OCI-LY3 (cell line): ENCODE results near the gene DBNDD1.

Experiments used
- H2AFZ ChIP-seq: fragments of 200-600, 300-600 bp; shearing (Covaris generic); 2 replicates; pipeline ENCODE4 v1.6.0; 2014; ENCODE audit warnings: antibody characterized with exemption, low read depth, low read length
- H3K27ac ChIP-seq: fragments of 200-600, 300-600 bp; sonication (generic); 2 replicates; pipeline ENCODE4 v1.5.1; 2014; ENCODE audit warnings: mild to moderate bottlenecking, low read length, moderate library complexity, mixed read lengths
- H3K27me3 ChIP-seq: fragments of 200-600, 300-600 bp; sonication (generic); 2 replicates; pipeline ENCODE4 v1.6.1; 2014; ENCODE audit warnings: low read depth, low read length, mixed read lengths
- H3K36me3 ChIP-seq: fragments of 200-600, 300-600 bp; sonication (generic); replicated peaks from 2 replicates; pipeline ENCODE3; 2014; ENCODE audit warnings: low read depth, low read length, mixed read lengths
- H3K4me1 ChIP-seq: fragments of 300-600, 200-600 bp; sonication (generic); 2 replicates; pipeline ENCODE4 v1.6.1; 2014; ENCODE audit warnings: low read length, mixed read lengths
- H3K4me2 ChIP-seq: fragments of 200-600, 300-600 bp; sonication (generic); 2 replicates; pipeline ENCODE4 v1.6.1; 2014; ENCODE audit warnings: low read length, mixed read lengths
- H3K4me3 ChIP-seq: fragments of 300-600, 200-600 bp; sonication (generic); 2 replicates; pipeline ENCODE4 v1.5.1; 2014; ENCODE audit warnings: antibody characterized with exemption, mild to moderate bottlenecking, low read length, moderate library complexity
- H3K79me2 ChIP-seq: fragments of 300-600, 200-600 bp; shearing (Covaris generic); 2 replicates; pipeline ENCODE4 v1.6.1; 2014; ENCODE audit warnings: mild to moderate bottlenecking, low read length, mixed read lengths
- H3K9ac ChIP-seq: fragments of 300-600, 200-600 bp; shearing (Covaris generic); 2 replicates; pipeline ENCODE4 v1.6.0; 2014; ENCODE audit warnings: mild to moderate bottlenecking, low read length, moderate library complexity
- H3K9me3 ChIP-seq: fragments of 200-600, 300-600 bp; shearing (Covaris generic); 2 replicates; pipeline ENCODE4 v1.6.1; 2014; ENCODE audit warnings: low read length, mixed read lengths; ENCODE audit not compliant: insufficient read depth
- H4K20me1 ChIP-seq: fragments of 200-600, 300-600 bp; sonication (generic); 2 replicates; pipeline ENCODE4 v1.6.1; 2016; ENCODE audit warnings: low read length, mixed read lengths; ENCODE audit not compliant: insufficient read depth
- EZH2phosphoT487 ChIP-seq: fragments of 200-600 bp; shearing (Covaris generic); IDR thresholded peaks from 2 replicates; pipeline ENCODE4 v1.6.1; 2018; ENCODE audit warnings: antibody characterized with exemption, mixed run types, low read depth
- TF ChIP-seq, protein P1 (sequence below): fragments of 200-600, 300-600 bp; sonication (generic); IDR thresholded peaks from 2 replicates; pipeline ENCODE4 v1.5.1; 2014; ENCODE audit warnings: antibody characterized with exemption, low read length, low read depth

DBNDD1 gene

DNA sequence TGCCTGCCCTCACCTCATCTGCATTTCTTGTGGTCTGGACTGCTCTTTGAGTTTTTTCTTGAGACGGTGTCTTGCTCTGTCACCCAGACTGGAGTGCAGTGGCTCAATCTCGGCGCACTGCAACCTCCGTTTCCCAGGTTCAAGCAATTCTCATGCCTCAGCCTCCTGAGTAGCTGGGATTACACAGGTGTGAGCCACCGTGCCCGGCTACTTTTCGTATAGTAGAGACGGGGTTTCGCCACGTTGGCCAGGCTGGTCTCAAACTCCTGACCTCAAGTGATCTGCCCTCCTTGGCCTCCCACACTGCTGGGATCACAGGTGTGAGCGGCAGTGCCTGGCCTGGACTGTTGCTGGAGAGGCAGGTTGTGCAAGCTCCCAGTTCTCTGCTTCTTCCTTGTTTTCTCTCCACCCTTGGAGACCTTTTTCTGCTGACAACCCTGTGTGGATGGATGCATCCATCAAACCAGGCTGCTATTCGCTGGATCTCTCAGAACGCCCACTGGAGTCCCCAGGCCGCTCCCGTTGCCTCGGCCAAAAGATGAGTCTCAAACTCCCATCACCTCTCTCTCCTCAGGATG, 22.7 kb upstream of the DBNDD1 start:
- Histone ChIP-seq H3K27ac (no peak overlapping the region), H3K9ac (no peak overlapping the region), H3K36me3 (no peaks in the 10 kb centered on the region), H3K4me3 (no peak overlapping the region), H3K4me1 (no peaks in the 10 kb centered on the region), H2AFZ (no peak overlapping the region), H3K79me2 (no peaks in the 10 kb centered on the region), H4K20me1 (no peaks in the 10 kb centered on the region), H3K9me3 (no peaks in the 10 kb centered on the region), H3K4me2 (no peak overlapping the region), H3K27me3 (no peaks in the 10 kb centered on the region)
- TF ChIP-seq, protein P1, sequence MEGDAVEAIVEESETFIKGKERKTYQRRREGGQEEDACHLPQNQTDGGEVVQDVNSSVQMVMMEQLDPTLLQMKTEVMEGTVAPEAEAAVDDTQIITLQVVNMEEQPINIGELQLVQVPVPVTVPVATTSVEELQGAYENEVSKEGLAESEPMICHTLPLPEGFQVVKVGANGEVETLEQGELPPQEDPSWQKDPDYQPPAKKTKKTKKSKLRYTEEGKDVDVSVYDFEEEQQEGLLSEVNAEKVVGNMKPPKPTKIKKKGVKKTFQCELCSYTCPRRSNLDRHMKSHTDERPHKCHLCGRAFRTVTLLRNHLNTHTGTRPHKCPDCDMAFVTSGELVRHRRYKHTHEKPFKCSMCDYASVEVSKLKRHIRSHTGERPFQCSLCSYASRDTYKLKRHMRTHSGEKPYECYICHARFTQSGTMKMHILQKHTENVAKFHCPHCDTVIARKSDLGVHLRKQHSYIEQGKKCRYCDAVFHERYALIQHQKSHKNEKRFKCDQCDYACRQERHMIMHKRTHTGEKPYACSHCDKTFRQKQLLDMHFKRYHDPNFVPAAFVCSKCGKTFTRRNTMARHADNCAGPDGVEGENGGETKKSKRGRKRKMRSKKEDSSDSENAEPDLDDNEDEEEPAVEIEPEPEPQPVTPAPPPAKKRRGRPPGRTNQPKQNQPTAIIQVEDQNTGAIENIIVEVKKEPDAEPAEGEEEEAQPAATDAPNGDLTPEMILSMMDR = no peak
- no peak for TF ChIP-seq EZH2phosphoT487

DNA sequence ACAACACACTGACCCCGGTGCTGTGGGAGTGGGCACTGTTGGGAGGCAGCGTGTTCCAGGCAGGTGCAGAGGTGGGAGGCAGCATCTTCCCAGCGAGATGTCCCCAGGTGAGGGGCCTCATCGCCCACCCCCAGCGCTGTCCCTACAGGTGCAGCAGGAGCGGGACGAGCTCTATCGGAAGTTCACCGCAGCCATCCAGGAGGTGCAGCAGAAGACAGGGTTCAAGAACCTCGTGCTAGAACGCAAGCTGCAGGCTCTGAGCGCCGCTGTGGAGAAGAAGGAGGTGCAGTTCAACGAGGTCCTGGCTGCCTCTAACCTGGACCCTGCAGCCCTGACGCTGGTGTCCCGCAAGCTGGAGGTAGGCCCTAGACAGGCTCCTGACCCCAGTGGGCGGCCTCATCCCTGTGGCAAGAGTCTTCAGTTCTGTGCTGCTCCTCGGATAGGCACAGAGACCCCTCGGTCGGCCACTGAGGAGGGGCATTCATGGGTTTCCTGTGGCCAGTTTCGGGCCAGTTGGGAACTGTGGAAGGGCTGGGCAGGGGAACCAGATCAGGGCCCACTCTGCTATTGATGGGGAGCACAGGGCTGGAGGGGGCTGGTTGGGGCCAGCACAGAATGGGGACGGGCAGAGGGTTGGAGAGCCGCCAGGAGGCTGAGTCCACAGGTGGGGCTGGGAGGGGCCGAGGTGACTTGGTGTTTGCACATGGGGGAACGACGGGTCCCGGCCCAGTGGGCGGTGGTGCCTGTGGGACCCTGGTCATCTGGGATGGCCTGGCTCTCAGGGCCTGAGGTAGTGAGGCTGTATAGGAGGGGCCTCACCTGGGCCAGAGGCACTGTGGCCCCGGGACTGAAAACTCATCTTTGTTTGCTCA, 21.1 kb upstream of the DBNDD1 start:
- H3K4me1 ChIP-seq = no peaks in the 10 kb centered on the region
- TF ChIP-seq, protein P1 = no peak
- no peak for TF ChIP-seq EZH2phosphoT487
- no peak overlapping the region for H3K9ac ChIP-seq
- H3K36me3 ChIP-seq = no peaks in the 10 kb centered on the region
- H3K27me3 ChIP-seq = no peaks in the 10 kb centered on the region
- no peaks in the 10 kb centered on the region for H3K79me2 ChIP-seq
- no peaks in the 10 kb centered on the region for H4K20me1 ChIP-seq
- no peak overlapping the region for H3K4me2 ChIP-seq
- H3K4me3 ChIP-seq = no peak overlapping the region
- H3K27ac ChIP-seq = no peak overlapping the region
- no peak overlapping the region for H2AFZ ChIP-seq
- H3K9me3 ChIP-seq = no peaks in the 10 kb centered on the region

DNA sequence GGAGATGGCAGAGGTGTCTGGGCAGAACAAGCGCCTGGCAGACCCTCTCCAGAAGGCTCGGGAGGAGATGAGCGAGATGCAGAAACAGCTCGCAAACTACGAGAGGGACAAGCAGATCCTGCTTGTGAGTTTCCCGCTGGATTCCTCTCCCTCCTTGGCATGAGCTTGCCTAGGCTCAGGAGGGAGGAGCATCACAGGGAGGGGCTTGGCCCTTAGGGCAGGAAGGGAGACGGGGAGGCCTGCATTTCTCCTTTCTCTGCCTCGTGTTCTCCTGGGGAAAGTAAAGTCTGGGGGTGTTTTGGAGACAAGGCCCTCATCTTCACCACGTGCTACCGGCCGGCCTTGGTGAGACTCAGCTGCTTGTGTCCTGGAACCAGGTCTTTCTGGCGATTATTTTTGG, 18.0 kb upstream of the DBNDD1 start:
- Histone ChIP-seq H3K4me2 (no peak overlapping the region), H3K36me3 (no peaks in the 10 kb centered on the region), H3K79me2 (no peaks in the 10 kb centered on the region), H3K9me3 (no peaks in the 10 kb centered on the region), H2AFZ (no peak overlapping the region), H3K27me3 (no peaks in the 10 kb centered on the region), H3K27ac (no peak overlapping the region), H4K20me1 (0 out of 2 replicates have a peak, but pooled peaks cover 3% of the 10 kb centered on the region), H3K4me1 (no peaks in the 10 kb centered on the region), H3K4me3 (no peak overlapping the region), H3K9ac (no peak overlapping the region)
- TF ChIP-seq, protein P1 = no peak
- TF ChIP-seq EZH2phosphoT487 = no peak

DNA sequence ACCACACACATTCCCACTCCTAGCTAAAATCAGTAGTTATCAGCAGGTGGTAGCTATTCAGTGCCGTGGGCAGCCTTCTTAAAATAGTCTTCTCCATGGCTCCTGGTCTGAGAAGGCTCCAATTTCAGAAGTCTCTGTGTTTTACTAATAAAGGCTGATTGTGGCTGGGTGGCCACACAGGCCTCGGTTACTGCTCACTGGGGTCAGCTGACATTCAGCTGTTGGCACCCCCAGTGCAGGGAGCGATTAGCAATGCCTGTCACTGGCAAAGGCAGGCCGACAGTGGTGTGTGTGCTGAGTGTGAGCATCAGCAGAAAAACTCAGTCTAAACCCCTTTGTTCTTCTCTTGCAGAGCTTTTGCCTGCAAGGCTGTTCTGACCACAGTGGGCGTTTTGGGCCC, 16.6 kb upstream of the DBNDD1 start:
- Histone ChIP-seq H2AFZ (no peak overlapping the region), H3K79me2 (no peaks in the 10 kb centered on the region), H3K9ac (no peak overlapping the region), H3K27me3 (no peaks in the 10 kb centered on the region), H3K4me1 (no peaks in the 10 kb centered on the region), H4K20me1 (0 out of 2 replicates have a peak, but pooled peaks cover 6% of the 10 kb centered on the region), H3K36me3 (no peaks in the 10 kb centered on the region), H3K4me3 (no peak overlapping the region), H3K9me3 (no peaks in the 10 kb centered on the region), H3K27ac (no peak overlapping the region), H3K4me2 (no peak overlapping the region)
- no peak for TF ChIP-seq EZH2phosphoT487
- TF ChIP-seq, protein P1 = no peak
